ENCODE results near the gene IL34. TPM values are rescaled to one million over a fixed set of nuclear protein-coding genes. Genes with fewer than 3 reads are reported as not detected.
A peak's percentile ranks its signal among the peaks of the same experiment; 100 is the strongest.

Gene IL34
- total and polyA plus RNA-seq, 2 experiments from 2014 or later: not detected

GRCh38 chr16:70651524-70651923, 5.2 kb downstream of the IL34 start:
- Histone ChIP-seq H3K4me1 (ENCODE audit: low read depth) (no peaks in the 10 kb centered on the region), H3K36me3 (no peaks in the 10 kb centered on the region), H3K9me3 (ENCODE audit: low read depth) (no peaks in the 10 kb centered on the region), H3K4me3 (no peak overlapping the region), H3K27ac (no peak overlapping the region), H3K27me3 (no peaks in the 10 kb centered on the region)
- TF ChIP-seq, protein P1, sequence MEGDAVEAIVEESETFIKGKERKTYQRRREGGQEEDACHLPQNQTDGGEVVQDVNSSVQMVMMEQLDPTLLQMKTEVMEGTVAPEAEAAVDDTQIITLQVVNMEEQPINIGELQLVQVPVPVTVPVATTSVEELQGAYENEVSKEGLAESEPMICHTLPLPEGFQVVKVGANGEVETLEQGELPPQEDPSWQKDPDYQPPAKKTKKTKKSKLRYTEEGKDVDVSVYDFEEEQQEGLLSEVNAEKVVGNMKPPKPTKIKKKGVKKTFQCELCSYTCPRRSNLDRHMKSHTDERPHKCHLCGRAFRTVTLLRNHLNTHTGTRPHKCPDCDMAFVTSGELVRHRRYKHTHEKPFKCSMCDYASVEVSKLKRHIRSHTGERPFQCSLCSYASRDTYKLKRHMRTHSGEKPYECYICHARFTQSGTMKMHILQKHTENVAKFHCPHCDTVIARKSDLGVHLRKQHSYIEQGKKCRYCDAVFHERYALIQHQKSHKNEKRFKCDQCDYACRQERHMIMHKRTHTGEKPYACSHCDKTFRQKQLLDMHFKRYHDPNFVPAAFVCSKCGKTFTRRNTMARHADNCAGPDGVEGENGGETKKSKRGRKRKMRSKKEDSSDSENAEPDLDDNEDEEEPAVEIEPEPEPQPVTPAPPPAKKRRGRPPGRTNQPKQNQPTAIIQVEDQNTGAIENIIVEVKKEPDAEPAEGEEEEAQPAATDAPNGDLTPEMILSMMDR (IDR thresholded peaks at IDR 0.05; ENCODE audit: low read depth, low read length): no peak
- no peak for DNase-seq (ENCODE audit: low read depth in 1 of 2, low spot score in 1 of 2)

- no peaks in the 10 kb centered on the region for H3K27me3 ChIP-seq
- no peaks in the 10 kb centered on the region for H3K4me1 ChIP-seq (ENCODE audit: low read depth)
- TF ChIP-seq, protein P1 (IDR thresholded peaks at IDR 0.05; ENCODE audit: low read depth, low read length): no peak
- no peak overlapping the region for H3K27ac ChIP-seq
- H3K36me3 ChIP-seq: no peaks in the 10 kb centered on the region
- H3K9me3 ChIP-seq (ENCODE audit: low read depth): no peaks in the 10 kb centered on the region
- no peak for DNase-seq (ENCODE audit: low read depth in 1 of 2, low spot score in 1 of 2)
- no peak overlapping the region for H3K4me3 ChIP-seq
Observed at GRCh38 chr16:70652322-70652721, 6.0 kb downstream of the IL34 start.

DNA sequence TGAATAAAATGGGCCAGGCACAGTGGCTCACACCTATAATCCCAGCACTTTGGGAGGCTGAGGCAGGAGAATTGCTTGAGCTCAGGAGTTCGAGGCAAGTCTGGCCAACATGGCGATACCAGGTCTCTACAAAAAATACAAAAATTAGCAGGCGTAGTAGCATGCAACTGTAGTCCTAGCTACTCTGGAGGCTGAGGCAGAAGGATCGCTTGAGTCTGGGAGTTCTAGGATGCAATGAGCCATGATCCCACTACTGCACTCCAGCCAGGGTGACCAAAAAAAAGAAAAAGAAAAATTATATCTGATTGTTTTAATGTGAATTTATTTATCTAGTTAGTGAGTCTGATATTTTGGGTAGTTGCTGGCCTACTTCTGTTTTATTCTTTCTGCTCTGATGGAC, 7.0 kb downstream of the IL34 start:
- H3K27me3 ChIP-seq: no peaks in the 10 kb centered on the region
- H3K36me3 ChIP-seq: no peaks in the 10 kb centered on the region
- no peaks in the 10 kb centered on the region for H3K9me3 ChIP-seq (ENCODE audit: low read depth)
- H3K4me1 ChIP-seq (ENCODE audit: low read depth): no peaks in the 10 kb centered on the region
- TF ChIP-seq, protein P1 (IDR thresholded peaks at IDR 0.05; ENCODE audit: low read depth, low read length): no peak
- H3K27ac ChIP-seq: no peak overlapping the region
- DNase-seq (ENCODE audit: low read depth in 1 of 2, low spot score in 1 of 2): no peak
- H3K4me3 ChIP-seq: no peak overlapping the region

DNA sequence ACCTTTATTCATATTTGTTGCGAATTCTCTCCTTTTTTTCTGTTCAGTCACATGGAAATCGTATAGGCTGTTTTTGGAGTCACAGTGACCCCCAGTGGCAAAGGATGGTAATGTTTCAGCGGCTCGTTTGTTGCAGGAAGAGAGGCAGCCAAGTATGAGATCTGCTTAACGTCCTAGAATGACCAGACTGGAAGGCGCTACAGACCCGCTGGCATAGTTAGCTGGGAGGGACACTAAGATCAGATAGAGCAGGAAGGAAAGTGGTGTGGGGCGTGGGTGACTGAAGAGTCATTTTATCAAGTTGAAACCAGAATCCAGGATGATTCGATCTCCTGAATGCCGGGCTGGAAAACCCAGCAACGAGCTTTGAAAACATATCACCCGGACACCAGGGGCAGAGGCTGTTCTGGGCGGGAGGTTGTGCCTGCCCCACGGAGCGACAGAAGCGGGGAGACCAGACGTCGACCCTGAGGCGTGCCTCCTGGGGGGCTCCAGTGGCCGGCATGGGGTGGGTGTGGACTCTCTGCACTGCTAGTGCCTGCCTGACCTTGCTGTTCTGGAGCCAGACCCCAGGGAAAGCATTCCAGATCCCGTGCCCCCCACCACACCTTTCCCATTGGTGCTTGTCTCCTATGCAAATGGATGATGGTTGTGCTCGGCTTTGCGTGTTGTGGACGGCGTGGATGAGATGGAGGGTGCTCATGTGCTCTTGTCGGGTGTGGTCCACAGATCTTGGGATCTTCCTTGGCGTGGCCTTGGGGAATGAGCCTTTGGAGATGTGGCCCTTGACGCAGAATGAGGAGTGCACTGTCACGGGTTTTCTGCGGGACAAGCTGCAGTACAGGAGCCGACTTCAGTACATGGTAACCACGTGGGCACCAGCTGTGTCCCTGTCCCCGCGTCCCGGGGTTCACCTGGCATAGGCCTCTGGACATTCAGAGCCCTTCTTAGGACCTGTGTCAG, 7.7 kb downstream of the IL34 start:
- Histone ChIP-seq H3K4me1 (ENCODE audit: low read depth) (no peaks in the 10 kb centered on the region), H3K27me3 (no peaks in the 10 kb centered on the region), H3K36me3 (no peaks in the 10 kb centered on the region), H3K27ac (no peak overlapping the region), H3K9me3 (ENCODE audit: low read depth) (no peaks in the 10 kb centered on the region), H3K4me3 (no peak overlapping the region)
- peak; percentile 79 to 88 for DNase-seq (ENCODE audit: low read depth in 1 of 2, low spot score in 1 of 2)
- TF ChIP-seq, protein P1 (IDR thresholded peaks at IDR 0.05; ENCODE audit: low read depth, low read length): peak; percentile 83

DNA sequence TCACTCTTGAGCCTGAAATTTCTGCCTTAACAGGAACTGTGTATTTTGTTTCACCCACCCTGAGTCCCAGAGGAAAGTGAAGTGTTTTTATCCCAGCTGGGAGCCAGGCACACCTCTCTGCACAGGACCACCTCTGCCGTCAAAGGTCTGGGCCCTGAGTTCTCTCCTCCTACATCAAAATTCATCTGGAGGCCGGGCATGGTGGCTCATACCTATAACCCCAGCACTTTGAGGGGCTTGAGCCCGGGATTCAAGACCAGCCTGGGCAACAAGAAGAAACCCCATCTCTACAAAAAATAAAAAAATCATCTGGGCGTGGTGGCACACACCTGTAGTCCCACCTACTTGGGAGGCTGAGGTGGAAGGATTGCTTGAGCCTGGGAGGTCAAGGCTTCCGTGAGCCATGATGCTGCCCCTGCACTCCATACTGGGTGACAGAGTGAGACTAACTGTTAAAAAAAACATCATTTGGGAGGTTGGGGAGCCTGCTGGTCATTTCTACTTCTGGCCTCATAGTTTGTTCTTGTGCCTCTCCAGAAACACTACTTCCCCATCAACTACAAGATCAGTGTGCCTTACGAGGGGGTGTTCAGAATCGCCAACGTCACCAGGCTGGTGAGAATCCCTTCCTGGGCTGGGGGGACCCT, 9.8 kb downstream of the IL34 start:
- H3K4me3 ChIP-seq: no peak overlapping the region
- H3K36me3 ChIP-seq: no peaks in the 10 kb centered on the region
- no peaks in the 10 kb centered on the region for H3K9me3 ChIP-seq (ENCODE audit: low read depth)
- no peaks in the 10 kb centered on the region for H3K4me1 ChIP-seq (ENCODE audit: low read depth)
- no peak overlapping the region for H3K27ac ChIP-seq
- H3K27me3 ChIP-seq: no peaks in the 10 kb centered on the region
- TF ChIP-seq, protein P1 (IDR thresholded peaks at IDR 0.05; ENCODE audit: low read depth, low read length): no peak
- DNase-seq (ENCODE audit: low read depth in 1 of 2, low spot score in 1 of 2): no peak

Data from cardiac muscle cell (in vitro differentiated cells and primary cell).